Muscle layer of duodenum (tissue), 2 donors: ENCODE measurements around the gene RAD51B.

Experiments
- H3K27ac ChIP-seq: one replicate; pipeline ENCODE4 v1.7.0; 2013; ENCODE audit warnings: mild to moderate bottlenecking, low read length
- H3K27me3 ChIP-seq: one replicate; pipeline ENCODE4 v1.7.0; 2013; ENCODE audit warnings: low read depth, mild to moderate bottlenecking, control low read depth, low read length
- H3K36me3 ChIP-seq, 2 donors: one replicate each; pipeline ENCODE4 v1.7.0; 2013; ENCODE audit warnings: low read length in 2 of 2, control low read depth in 1 of 2, mild to moderate bottlenecking in 1 of 2; ENCODE audit not compliant: insufficient read depth in 2 of 2, control insufficient read depth in 1 of 2
- H3K4me1 ChIP-seq, 2 donors: one replicate each; pipeline ENCODE4 v1.7.0; 2013; ENCODE audit warnings: low read length in 2 of 2, mild to moderate bottlenecking in 2 of 2, control low read depth in 1 of 2, moderate library complexity in 1 of 2; ENCODE audit not compliant: insufficient read depth in 2 of 2, control insufficient read depth in 1 of 2
- H3K4me3 ChIP-seq, 2 donors: one replicate each; pipeline ENCODE4 v1.7.0; 2013; ENCODE audit warnings: low read length in 2 of 2, low read depth in 1 of 2, mild to moderate bottlenecking in 1 of 2
- H3K9me3 ChIP-seq, 2 donors: one replicate each; pipeline ENCODE4 v1.7.0; 2013; ENCODE audit warnings: low read length in 2 of 2, control low read depth in 1 of 2, mild to moderate bottlenecking in 1 of 2; ENCODE audit not compliant: control insufficient read depth in 1 of 2
- donor health status: healthy.

The RAD51B gene

DNA sequence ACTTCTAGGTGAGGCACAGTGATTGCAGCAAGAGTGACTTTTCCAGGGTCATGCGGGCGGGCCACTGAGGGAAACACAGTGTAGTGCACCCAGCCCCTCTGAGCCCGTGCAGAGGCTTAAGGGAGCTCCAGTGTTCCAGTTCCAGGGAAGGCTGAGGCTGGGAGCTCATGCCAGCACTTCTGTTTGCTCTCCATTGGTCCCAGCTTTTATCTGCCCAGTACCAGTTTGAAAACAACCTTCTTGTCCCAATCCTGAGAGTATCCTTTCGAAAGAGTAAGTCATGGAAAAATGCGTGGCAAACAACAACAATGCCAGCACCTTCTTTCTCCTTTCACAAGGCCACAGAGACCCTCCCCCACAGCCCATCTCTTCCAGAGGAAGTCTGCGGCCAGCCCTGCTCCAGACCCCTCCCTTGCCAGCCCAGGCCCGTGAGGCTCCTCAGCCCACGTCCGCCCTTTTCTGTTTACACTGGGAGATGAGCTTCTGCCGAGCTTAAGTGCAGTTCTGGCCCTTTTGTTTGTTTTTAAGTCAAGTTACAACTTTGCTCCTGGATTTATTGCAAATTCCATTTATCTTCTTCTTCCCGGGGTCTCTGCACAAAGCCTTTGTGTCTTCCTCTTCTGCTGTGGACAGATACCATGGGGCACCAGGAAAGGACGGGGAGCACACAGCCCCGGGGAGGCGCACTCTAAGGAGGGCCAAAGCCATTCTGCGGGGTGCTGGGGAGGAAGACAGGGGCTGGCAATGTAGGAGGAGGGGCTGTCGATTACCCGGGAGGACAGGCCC is 787.7 kb downstream of the RAD51B start:
- Histone ChIP-seq H3K27ac (peak overlapping the region; percentile 80), H3K9me3 (no peaks in the 10 kb centered on the region), H3K4me1 (peaks cover 25 to 42% of the 10 kb centered on the region in 2 donors)

DNA sequence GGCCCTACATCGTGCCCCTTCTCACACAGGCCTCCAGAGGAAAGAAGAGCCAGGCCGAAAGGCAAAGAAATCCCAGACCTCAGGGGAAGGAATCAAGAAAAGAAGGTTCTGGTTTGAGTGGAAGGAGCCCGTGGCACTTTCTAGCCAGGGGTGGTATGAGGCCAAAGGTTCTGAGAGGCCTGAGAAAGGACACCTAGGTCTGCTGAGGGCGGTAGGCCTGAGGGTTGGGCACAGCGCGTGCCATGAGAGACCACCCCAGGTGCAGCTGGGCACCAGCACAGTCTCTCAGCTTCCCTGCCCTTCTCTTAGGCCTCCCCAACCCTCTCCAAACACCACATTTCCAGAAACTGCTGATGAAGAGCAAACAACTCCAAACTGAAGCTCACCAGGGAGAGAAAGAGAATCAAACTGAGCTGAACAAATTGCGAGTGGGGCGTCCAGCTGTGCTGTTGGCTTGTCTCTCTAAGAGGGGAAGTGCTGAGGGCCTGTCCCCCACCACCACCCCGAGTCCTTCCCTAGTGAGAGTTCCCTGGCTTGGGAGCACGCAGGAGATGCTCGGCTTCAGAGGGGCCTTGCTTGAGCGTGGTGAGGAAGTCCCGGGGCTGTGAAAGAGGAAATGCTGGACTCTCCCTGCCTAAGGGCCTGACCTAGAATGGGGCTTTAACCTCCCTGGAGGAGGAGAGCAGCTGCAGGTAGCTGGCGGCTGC is 788.4 kb downstream of the RAD51B start:
- Histone ChIP-seq H3K9me3 (no peaks in the 10 kb centered on the region), H3K4me3 (no peak overlapping the region), H3K27ac (peak overlapping the region; percentile 80), H3K27me3 (no peaks in the 10 kb centered on the region), H3K4me1 (peaks cover 25 to 43% of the 10 kb centered on the region in 2 donors), H3K36me3 (no peaks in the 10 kb centered on the region)

More for the DNA sequence above, 787.7 kb downstream of the RAD51B start:
- H3K4me3 ChIP-seq = no peak overlapping the region
- H3K36me3 ChIP-seq = no peaks in the 10 kb centered on the region
- H3K27me3 ChIP-seq = no peaks in the 10 kb centered on the region

DNA sequence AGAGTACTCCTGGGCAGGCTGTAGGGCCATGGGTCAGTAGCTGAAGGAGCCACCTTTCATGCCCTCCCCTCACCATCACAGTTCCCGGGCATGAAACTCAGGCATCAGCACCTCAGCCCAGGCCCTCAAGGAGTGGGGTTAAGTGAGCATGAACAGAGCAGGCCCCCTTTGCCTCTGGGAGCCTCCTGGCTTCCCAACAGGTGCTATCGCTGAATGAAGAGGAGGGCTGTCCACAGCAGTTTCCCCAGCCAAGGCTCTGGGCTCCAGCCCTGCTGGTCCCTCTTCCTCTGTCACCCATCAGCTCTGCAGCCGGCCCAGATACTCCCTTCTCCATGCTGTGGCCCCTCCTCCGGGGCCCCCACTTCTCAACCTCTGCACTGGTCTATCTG is 789.0 kb downstream of the RAD51B start:
- H3K4me1 ChIP-seq = peaks cover 25 to 43% of the 10 kb centered on the region in 2 donors
- no peaks in the 10 kb centered on the region for H3K9me3 ChIP-seq
- no peaks in the 10 kb centered on the region for H3K27me3 ChIP-seq
- peak overlapping the region; percentile 80 for H3K27ac ChIP-seq
- H3K4me3 ChIP-seq = no peak overlapping the region
- H3K36me3 ChIP-seq = no peaks in the 10 kb centered on the region

DNA sequence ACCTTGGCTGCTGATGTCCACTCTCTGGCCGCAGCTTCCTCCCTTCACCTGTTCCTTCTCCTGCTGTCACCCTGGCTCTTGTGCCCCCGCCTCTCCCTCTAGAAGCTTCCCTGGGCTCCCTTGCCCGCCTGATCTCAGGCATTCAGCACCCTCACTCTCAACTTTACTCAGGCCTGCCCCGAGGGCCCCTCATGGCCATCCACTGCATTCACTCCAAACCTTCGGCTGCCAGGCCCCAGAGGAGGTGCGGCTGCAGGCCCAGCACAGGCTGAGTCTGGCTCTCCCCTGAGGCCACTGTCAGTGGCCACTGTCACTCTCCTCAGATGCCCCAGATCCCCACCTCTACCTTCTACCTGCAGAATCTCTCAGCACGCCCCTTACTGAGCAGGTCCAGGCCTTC is 789.4 kb downstream of the RAD51B start:
- H3K4me3 ChIP-seq = no peak overlapping the region
- H3K9me3 ChIP-seq = no peaks in the 10 kb centered on the region
- peaks cover 25 to 43% of the 10 kb centered on the region in 2 donors for H3K4me1 ChIP-seq
- H3K27ac ChIP-seq = no peak overlapping the region
- H3K27me3 ChIP-seq = no peaks in the 10 kb centered on the region
- H3K36me3 ChIP-seq = no peaks in the 10 kb centered on the region

DNA sequence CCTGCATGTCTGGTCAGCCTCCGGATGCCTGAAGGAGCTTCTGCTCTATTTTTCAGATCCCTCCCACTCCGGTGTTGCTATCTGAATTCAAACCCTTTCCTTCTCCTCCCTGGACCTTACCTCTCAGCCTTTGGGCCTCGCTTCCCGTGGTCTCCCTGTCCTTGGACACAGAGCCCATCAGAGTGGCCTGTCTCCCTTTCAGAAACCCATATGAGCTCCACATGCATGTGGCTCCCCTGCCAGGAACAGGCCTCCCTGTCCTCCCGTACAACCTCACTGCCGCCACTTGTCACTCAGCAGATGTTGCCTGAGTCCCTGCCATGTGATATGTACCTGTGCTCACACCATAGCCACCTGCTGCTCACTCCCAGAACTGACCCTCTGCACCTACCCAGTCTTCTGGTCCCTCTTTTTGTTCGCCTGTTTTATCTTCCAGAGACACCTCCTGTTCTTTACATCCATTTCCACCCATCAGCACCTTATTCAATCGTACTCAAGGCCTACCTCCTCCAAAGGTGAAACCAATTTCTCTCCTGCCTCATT is 790.7 kb downstream of the RAD51B start:
- Histone ChIP-seq H3K27me3 (no peaks in the 10 kb centered on the region), H3K4me3 (no peak overlapping the region), H3K4me1 (peaks cover 25 to 43% of the 10 kb centered on the region in 2 donors), H3K9me3 (no peaks in the 10 kb centered on the region), H3K36me3 (no peaks in the 10 kb centered on the region), H3K27ac (no peak overlapping the region)

DNA sequence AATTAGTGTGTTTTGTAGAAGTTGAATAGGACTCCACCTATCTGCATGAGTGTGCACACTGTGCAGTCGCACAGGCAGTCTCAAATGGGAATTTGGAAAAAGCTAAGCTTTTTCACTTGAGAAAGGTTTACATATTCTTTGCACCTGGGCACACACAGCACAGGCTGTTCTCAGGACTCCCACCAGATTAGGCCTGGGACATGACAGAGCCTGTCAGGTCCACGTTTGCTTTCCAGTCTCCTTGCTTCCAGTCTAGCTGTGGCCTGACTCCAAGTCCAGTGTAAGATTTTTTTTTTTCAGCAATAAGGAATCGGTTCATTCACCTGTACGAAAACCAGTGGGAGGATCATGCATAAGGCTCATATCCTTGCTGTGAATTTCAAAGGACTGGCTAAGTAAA is 792.0 kb downstream of the RAD51B start:
- H3K9me3 ChIP-seq = peaks cover 2 to 5% of the 10 kb centered on the region in 2 donors
- no peak overlapping the region for H3K4me3 ChIP-seq
- no peaks in the 10 kb centered on the region for H3K36me3 ChIP-seq
- H3K27ac ChIP-seq = peak overlapping the region; percentile 17
- H3K27me3 ChIP-seq = no peaks in the 10 kb centered on the region
- H3K4me1 ChIP-seq = peaks cover 24 to 42% of the 10 kb centered on the region in 2 donors

DNA sequence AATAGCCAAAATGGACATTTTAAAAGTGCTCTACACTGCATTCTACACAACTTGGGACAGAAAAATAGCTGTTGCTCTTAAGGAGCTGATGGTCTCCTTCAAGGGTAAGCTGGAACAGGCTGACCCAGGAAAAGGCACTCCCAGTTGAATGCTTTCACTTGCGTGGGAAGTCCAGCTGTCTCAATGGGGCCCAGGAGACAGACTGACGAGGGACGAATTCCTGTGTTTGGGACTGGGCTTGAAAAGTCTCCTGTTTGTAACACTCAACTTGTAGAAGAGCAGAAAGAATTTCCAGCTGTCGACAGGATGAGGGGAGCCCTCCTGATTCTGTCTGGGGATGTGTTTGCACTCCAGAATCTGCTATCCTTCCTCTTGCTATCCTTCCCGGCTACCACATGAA is 792.5 kb downstream of the RAD51B start:
- H3K27me3 ChIP-seq = no peaks in the 10 kb centered on the region
- no peak overlapping the region for H3K4me3 ChIP-seq
- H3K4me1 ChIP-seq = peaks cover 19 to 37% of the 10 kb centered on the region in 2 donors
- peak overlapping the region; percentile 65 for H3K27ac ChIP-seq
- no peaks in the 10 kb centered on the region for H3K36me3 ChIP-seq
- peaks cover 6 to 9% of the 10 kb centered on the region in 2 donors for H3K9me3 ChIP-seq

DNA sequence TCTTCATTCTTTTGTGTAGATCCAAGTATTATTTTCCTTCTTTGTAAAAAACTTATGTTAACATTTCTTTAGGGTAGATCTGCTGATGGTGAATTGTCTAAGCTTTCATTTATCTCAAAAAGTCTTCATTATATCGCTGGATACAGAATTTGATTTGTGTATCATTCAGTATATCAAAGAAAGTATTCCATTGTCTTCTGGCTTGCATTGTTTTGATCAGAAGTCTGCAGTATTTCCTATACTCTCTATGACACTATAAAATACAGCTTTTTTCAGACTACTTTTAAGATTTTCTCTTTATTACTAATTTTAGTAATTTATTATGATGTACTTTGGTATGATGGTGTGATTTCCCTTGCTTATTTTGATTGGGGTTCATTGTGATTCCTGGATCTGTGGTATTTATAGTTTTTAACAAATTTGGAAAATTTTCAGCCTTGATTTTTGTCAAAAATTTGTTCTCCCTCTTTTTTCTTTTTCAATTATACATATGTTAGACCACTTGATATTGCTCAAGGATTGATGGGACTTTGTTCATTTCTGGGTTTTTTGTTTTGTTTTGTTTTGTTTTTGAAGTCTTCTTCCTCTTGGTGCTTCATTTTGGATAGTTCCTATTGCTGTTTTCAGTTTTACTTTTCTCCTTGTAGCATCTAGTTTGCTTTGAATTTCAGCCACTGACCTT is 796.8 kb downstream of the RAD51B start:
- Histone ChIP-seq H3K27me3 (no peaks in the 10 kb centered on the region), H3K9me3 (peaks cover 16 to 19% of the 10 kb centered on the region in 2 donors), H3K4me3 (peak overlapping the region; percentile 19 to 35), H3K4me1 (peaks cover 6 to 24% of the 10 kb centered on the region in 2 donors), H3K27ac (no peak overlapping the region), H3K36me3 (no peaks in the 10 kb centered on the region)

DNA sequence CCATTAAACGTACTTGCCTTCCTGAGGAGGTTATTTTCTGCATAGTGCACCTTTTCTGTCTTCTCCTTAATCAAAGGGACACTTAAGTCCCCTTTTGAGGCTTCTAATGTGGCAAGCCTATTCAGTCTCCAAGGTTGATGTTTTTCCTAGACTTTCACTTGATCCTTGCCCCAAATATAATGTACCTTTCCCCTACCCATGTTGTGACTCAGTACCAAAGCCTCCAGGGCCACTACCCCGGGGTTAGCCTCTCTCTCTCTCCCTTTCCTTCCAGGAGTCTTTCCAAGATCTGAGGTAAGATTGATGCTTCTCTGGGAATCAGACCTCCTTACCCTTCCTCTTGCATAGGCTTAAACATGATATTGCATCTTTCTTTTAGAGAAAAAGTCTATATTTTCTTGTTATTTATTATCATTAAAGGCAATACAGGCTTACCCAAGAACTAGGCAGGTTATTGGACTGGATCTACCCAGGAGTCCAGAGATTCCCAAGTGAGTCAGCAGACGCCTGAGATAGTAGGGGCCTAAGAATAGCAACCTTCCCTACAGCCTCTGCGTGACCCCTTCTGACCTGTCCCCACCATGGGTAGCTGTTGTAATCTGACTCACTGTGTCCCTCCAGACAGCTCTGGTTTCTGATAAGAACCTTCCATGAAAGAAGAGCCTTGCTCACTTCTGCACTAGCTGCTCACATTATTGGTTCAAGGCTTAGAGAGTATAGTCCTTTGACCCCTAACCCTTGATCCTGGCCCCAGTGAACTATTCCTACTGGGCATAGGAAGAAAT is 800.4 kb downstream of the RAD51B start:
- Histone ChIP-seq H3K4me3 (no peak overlapping the region), H3K27me3 (no peaks in the 10 kb centered on the region), H3K4me1 (peaks cover 0 to 26% of the 10 kb centered on the region in 2 donors), H3K36me3 (no peaks in the 10 kb centered on the region), H3K27ac (no peak overlapping the region), H3K9me3 (peaks cover 16 to 19% of the 10 kb centered on the region in 2 donors)

DNA sequence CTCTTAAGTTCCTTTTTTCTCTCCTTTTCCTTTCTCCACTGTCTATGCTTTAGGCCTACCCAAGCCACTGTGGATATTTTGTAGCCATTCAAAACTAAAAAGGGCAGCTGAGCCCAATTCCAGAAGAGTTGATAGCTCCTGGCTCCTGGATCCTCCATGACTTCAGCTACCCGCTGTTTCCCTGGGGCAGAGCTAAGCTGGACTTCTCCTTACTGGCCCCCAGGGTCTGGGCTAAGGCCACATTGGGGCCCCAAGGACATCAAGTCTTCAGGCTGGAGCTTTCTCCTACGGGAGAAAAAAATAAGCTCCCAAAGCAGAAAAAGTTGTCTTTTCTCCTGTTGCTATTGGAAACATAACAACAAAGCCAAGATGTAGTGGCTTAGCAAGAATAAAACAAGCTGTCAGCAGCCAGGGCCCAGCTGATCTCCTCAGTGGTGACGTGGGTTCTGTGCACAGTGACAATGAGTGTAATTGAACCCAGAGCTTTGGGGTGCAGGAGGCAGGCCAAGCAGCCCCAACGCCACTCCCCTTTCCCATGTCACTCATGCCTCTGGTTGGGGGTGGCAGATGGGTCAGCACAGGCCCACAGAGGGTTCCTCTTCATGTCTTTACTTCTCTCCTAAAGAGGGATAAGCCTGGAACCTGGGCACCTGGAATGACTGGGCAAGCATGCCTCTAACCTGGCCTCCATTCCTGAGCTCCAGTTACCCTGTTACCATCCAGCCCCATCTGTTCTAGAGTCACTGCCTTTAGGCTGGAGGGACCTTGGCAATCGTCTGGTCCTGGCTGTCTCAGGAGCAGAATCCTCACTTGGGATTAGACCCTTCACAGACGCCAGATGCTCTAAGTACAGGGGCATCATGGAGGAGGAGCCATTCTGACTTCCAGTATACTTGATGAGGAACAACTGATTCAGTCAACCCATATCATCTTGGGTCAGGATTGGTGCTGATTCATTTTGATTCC is 802.1 kb downstream of the RAD51B start:
- Histone ChIP-seq H3K9me3 (peaks cover 13 to 14% of the 10 kb centered on the region in 2 donors), H3K27me3 (no peaks in the 10 kb centered on the region), H3K4me3 (no peak overlapping the region), H3K27ac (peak overlapping the region; percentile 70), H3K36me3 (no peaks in the 10 kb centered on the region), H3K4me1 (peaks cover 0 to 26% of the 10 kb centered on the region in 2 donors)
